Thoracic aorta (tissue), 2 donors: ENCODE measurements around the gene LSM5. TPM values are rescaled to one million over a fixed set of nuclear protein-coding genes. Genes with fewer than 3 reads are reported as not detected.

Source experiments
- ATAC-seq: fragments of 150-250 bp; one replicate; pipeline ENCODE4 v1.8.0; 2017; ENCODE audit warnings: low read depth; ENCODE audit not compliant: insufficient number of reproducible peaks, low FRiP score
- DNase-seq: peaks from one replicate; pipeline ENCODE4 v3.0.0-alpha.2; 2020; ENCODE audit warnings: low spot score
- H3K27ac ChIP-seq, 2 donors: fragments of 200-600 bp; sonication (generic); 1 replicate in 1 of 2; 2 replicates in 1 of 2; pipeline ENCODE4 v1.5.1; 2016; ENCODE audit warnings: mild to moderate bottlenecking in 2 of 2, moderate library complexity in 2 of 2
- H3K27me3 ChIP-seq: fragments of 200-600 bp; sonication (generic); replicated peaks from 2 replicates; pipeline ENCODE4 v1.6.0; 2016; ENCODE audit warnings: mild to moderate bottlenecking; ENCODE audit not compliant: insufficient read depth
- H3K36me3 ChIP-seq: fragments of 200-600 bp; sonication (generic); one replicate; pipeline ENCODE4 v1.5.1; 2016
- H3K4me1 ChIP-seq, 2 donors: fragments of 200-600 bp; sonication (generic); 1 replicate in 1 of 2; 2 replicates in 1 of 2; pipeline versions ENCODE4 v1.5.1 to v1.6.0; 2016; ENCODE audit warnings: low read depth in 2 of 2, mild to moderate bottlenecking in 1 of 2; ENCODE audit not compliant: control insufficient read depth in 1 of 2
- H3K4me3 ChIP-seq: fragments of 200-600 bp; sonication (generic); 2 replicates; pipeline ENCODE4 v1.5.1; 2016; ENCODE audit warnings: mild to moderate bottlenecking
- H3K9me3 ChIP-seq: fragments of 200-600 bp; sonication (generic); 2 replicates; pipeline ENCODE4 v1.5.1; 2016
- CTCF ChIP-seq: fragments of 200-600 bp; sonication (generic); IDR thresholded peaks from one replicate; pipeline ENCODE4 v1.5.1; 2019; ENCODE audit warnings: antibody characterized with exemption
- total RNA-seq, 2 donors: library from RNA; depleted of rRNA; stranded (reverse); fragments of >200 nt; gene quantifications; one replicate each; pipeline versions ENCODE4 v1.1.0 to v1.2.3, GENCODE V29; 2016

LSM5 gene
- total RNA-seq, 2 donors from 2014 or later: 9.2 to 11.3 TPM

DNA sequence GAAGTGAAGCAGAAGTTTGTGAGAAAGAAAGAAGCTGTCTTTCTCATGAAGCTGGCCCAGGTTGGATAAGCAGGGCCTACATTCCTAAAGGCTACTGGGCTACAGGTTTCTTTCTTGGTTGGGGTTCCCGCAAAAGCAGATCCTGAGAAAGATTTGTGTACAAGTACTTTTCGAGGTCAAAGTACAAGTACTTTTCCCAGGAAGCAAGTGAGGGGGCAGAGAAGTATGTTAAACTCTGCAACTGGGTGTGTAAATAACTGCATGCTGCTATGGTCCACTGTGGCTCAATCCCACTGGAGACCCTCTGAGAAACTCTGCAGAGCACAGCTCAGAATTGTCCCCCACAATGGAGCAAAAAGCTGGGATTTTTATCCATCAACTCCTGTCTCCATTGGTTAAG, 28.7 kb downstream of the LSM5 start:
- Histone ChIP-seq H3K9me3 (no peaks in the 10 kb centered on the region), H3K4me1 (no peaks in the 10 kb centered on the region), H3K27me3 (no peaks in the 10 kb centered on the region), H3K27ac (no peak overlapping the region), H3K4me3 (no peak overlapping the region), H3K36me3 (no peaks in the 10 kb centered on the region)
- TF ChIP-seq CTCF: no peak
- ATAC-seq (no peak), DNase-seq (no peak)

DNA sequence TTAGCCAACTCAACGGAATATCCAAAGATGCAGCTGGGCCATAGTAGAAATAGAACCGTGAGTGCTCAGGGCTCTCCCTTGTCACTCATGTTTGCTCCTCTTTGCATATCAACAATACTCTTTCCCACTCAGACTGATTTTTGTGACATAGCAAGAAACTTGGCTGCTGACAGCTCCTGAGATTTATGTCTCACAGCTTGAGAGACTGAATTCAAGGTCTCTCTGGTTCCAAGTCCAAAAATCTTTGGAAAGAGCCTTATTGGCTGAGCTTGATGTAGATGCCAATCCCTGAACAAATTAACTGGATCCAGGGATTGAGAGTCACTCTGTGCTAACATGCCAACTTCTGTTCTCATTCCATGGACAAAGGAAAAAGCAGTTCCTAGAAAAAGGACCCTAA, 30.4 kb downstream of the LSM5 start:
- no peak overlapping the region for H3K4me3 ChIP-seq
- no peak for ATAC-seq
- H3K36me3 ChIP-seq: no peaks in the 10 kb centered on the region
- H3K9me3 ChIP-seq: no peaks in the 10 kb centered on the region
- no peak for TF ChIP-seq CTCF
- H3K4me1 ChIP-seq: no peaks in the 10 kb centered on the region
- no peak for DNase-seq
- H3K27me3 ChIP-seq: no peaks in the 10 kb centered on the region
- H3K27ac ChIP-seq: no peak overlapping the region

GRCh38 chr7:32458025-32458424, 32.2 kb downstream of the LSM5 start:
- ATAC-seq: no peak
- Histone ChIP-seq H3K36me3 (no peaks in the 10 kb centered on the region), H3K27me3 (no peaks in the 10 kb centered on the region), H3K27ac (no peak overlapping the region), H3K4me1 (no peaks in the 10 kb centered on the region), H3K4me3 (no peak overlapping the region), H3K9me3 (no peaks in the 10 kb centered on the region)
- TF ChIP-seq CTCF: no peak
- no peak for DNase-seq

GRCh38 chr7:32453341-32454011, 36.7 kb downstream of the LSM5 start:
- Histone ChIP-seq H3K4me1 (no peaks in the 10 kb centered on the region), H3K27ac (no peak overlapping the region), H3K27me3 (no peaks in the 10 kb centered on the region), H3K36me3 (no peaks in the 10 kb centered on the region), H3K4me3 (no peak overlapping the region), H3K9me3 (no peaks in the 10 kb centered on the region)
- DNase-seq (no peak), ATAC-seq (no peak)
- TF ChIP-seq CTCF: no peak

DNA sequence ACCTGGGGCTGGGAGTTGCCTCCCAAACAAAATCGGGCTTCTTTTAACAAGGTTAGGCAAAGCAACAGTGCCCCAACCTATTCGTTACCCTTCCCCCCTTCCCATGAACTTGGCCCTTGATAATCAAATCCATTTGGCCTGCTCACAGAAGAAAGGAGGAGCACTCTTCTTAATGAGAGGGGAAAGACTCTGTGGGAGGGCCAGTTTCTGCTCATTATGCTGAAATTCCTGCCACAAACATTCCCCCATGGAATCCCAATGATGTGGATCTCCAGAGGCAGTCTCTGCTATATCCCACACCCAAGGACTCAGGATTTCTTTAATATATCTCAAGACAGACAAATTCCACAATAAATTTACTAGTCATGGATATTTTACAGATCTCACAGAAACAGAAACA, 43.0 kb downstream of the LSM5 start:
- no peak overlapping the region for H3K4me3 ChIP-seq
- no peak overlapping the region for H3K27ac ChIP-seq
- no peaks in the 10 kb centered on the region for H3K27me3 ChIP-seq
- H3K9me3 ChIP-seq: no peaks in the 10 kb centered on the region
- H3K4me1 ChIP-seq: no peaks in the 10 kb centered on the region
- ATAC-seq (no peak), DNase-seq (no peak)
- no peak for TF ChIP-seq CTCF
- no peaks in the 10 kb centered on the region for H3K36me3 ChIP-seq
